NCI-H2081 (cell line): ENCODE results near the gene RAPGEF4.
"Not testable (repeated sequence)": the region's sequence is repeated elsewhere in the genome, so short reads cannot be mapped to it uniquely, and the experiment has no call there.

Experiments
- DNase-seq, 2 experiments: peaks; one replicate each; lab custom pipeline; 2025; lab: John Stamatoyannopoulos, UW

RAPGEF4 gene

DNA sequence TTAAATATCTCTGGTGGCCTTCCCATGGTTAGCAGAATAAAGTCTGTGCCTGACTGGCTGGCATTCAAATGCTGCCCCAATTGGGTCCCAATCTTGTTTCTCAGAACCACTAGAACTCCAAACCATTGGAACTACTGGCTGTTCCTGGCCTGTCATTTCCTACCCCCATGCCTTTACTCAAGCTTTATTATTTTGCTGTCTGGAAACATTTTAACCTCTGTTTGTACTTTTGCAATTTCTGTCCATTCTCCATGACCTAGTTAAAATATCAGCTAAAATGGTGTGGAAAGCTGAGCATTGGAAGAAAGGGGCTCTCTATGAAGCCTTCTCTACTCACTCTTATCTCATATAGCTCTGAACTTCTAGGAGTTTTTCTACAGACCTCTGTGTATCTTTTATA, 38.7 kb downstream of the RAPGEF4 start:
- DNase-seq = no peak

- DNase-seq = no peak
These were observed 39.7 kb downstream of the RAPGEF4 start for GRCh38 chr2:172775319-172775718.

- no peak for DNase-seq
These were observed 41.8 kb downstream of the RAPGEF4 start for GRCh38 chr2:172777431-172777830.

DNA sequence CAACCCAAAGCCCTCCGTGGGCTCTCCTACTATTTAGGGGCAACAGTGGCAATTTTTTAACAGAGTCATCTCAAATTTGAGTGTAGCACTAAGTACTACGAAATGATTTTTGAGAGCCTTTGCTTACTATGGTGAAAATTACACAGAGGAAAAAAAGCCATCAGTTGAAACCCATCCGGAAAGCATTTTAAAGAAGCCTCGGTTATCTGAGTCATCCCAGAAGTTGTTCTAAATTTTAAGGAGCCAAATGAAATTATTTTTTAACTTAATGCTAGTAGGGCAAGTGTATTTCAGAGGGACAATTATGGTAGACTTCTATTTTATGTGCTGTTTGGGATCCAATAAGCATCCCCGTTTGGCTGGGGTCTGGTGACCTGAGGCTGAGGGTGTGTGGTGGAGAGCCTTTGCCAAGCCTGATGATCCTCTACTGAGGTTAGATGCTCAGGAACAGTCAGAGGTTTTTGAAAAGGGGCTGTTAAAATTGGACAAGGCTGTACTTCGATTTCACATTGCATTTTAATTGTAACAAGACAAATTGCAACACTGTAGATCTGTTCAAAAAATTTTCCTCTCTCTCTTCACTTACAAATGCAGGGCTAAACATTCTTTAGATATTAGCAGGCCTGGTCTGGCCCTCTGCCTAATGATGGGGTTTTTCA, 47.0 kb downstream of the RAPGEF4 start:
- no peak for DNase-seq

GRCh38 chr2:172783165-172783898, 47.7 kb downstream of the RAPGEF4 start:
- no peak for DNase-seq

DNA sequence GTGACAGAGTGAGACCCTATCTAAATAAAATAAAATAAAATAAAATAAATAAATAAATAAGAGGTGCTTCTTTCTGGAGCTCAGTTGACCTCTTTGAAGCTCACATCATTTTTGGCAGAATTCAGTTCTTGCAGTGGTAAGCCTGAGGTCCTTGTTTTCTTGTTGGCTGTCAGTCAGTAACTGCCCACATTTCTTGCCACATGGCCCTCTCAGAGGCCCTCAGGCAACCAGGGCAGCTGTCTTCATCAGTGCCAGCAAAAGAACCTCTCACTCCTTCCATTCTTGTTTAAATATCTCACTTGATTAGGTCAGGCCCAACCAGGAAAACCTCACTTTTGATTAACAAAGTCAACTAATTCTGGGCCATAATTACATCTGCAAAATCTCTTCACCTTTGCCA, 53.2 kb downstream of the RAPGEF4 start:
- DNase-seq = no peak

- no peak for DNase-seq
These were observed 54.8 kb downstream of the RAPGEF4 start for GRCh38 chr2:172790404-172790803.

GRCh38 chr2:172791953-172792352, 56.3 kb downstream of the RAPGEF4 start:
- DNase-seq = no peak

DNA sequence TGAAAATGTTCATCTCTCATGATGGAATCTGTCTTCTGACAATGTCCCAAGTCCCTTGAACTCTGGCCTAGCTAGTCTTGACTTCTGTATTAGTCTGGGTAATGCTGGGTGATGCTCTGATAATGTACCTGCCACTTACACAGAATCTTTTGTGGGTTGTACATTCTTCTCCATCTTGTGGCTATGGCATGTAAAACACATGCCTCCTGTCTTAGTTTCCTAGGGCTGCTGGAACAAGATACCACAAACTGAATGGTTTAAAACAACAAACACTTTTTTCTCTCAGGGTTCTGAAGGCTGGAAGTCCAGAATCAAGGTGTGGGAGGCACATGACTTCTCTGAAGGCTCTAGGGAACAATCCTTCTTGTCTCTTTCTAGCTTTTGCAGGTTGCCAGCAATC, 57.1 kb downstream of the RAPGEF4 start:
- no peak for DNase-seq

DNA sequence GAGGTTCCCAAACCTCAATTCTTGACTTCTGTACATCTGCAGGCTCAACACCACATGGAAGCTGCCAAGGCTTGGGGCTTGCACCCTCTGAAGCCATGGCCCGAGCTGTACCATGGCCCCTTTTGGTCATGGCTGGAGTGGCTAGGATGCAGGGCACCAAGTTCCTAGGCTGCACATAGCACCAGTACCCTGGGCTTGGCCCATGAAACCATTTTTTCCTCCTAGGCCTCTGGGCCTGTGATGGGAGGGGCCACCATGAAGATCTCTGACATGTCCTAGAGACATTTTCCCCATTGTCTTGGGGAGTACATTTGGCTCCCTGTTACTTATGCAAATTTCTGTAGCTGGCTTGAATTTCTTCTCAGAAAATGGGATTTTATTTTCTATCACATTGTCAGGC, 67.7 kb downstream of the RAPGEF4 start:
- DNase-seq = not testable (repeated sequence)

GRCh38 chr2:172804423-172804822, 68.8 kb downstream of the RAPGEF4 start:
- no peak for DNase-seq

- peak; percentile 46 to 63 for DNase-seq
These were observed 70.8 kb downstream of the RAPGEF4 start for GRCh38 chr2:172806493-172806892.

GRCh38 chr2:172806996-172807395, 71.4 kb downstream of the RAPGEF4 start:
- peak in 1 of 2 experiments; percentile 33 for DNase-seq

DNA sequence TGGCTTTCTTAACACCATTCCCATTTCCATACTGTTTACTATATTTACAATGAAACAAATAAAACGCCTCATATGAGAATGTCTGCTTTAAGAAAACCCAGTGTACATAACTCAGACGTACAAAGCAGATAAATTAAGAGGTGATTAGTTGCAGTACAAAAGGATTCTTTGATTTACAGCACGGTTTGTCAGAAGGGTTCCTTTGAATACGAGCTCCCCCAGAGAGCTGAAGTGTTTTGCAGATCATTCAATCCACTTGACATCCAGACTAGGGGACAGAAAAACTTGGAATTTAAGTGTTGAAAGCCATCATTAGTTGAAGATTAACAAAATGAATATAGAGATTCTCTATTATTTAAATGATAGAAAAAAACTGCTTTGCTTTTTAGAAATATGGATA, 72.5 kb downstream of the RAPGEF4 start:
- DNase-seq = peak in 1 of 2 experiments; percentile 16

DNA sequence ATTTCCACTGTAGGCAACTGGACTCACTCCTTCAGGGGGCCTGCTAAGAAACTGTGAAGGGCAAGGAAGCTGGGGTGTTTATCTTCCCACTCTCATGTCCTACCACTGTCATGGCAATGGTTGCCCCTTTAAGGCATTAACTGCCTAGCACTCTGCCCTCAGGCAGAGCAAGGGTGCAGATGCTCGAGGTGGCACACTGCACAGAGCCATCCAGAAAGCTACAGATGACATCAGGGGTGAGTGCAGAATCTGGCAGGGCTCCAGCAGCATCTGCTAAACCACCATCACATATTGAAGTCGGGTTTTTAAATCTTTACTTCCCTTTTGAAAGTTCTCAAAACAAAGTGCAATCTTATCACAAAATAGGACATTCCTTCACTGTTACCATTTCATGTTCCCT, 75.4 kb downstream of the RAPGEF4 start:
- DNase-seq = no peak

DNA sequence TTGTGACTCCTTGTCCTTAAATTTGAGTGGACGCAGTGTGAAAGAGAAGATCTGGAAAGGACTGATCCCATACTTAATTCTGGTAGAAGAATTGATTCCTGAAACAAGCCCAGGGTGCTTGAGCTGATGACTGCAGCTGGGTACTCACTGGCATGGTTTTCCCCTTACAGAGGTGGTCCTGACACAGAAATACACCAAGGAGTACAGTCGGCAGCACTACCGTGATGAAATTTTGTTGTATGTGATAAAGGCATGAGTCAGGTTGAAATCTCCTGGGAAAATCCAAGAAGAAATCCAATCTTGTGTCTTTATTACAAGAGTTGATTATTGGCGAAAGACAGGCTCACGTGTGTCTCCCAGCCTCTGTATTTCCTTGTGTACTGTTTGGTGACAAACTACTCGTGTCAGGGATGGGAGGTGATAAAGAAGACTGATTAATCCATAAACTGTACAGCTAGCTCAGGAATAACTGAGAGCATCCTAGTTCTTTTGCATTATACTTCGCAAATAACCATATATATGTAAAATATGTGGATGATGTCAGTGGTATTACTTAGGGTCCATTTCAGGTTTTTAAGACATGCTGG, 76.6 kb downstream of the RAPGEF4 start:
- no peak for DNase-seq

- DNase-seq = peak in 1 of 2 experiments; percentile 20
These were observed 77.8 kb downstream of the RAPGEF4 start for GRCh38 chr2:172813314-172813888.

- no peak for DNase-seq
These were observed 81.8 kb downstream of the RAPGEF4 start for GRCh38 chr2:172817411-172817810.

- no peak for DNase-seq
These were observed 84.3 kb downstream of the RAPGEF4 start for GRCh38 chr2:172819943-172820342.

DNA sequence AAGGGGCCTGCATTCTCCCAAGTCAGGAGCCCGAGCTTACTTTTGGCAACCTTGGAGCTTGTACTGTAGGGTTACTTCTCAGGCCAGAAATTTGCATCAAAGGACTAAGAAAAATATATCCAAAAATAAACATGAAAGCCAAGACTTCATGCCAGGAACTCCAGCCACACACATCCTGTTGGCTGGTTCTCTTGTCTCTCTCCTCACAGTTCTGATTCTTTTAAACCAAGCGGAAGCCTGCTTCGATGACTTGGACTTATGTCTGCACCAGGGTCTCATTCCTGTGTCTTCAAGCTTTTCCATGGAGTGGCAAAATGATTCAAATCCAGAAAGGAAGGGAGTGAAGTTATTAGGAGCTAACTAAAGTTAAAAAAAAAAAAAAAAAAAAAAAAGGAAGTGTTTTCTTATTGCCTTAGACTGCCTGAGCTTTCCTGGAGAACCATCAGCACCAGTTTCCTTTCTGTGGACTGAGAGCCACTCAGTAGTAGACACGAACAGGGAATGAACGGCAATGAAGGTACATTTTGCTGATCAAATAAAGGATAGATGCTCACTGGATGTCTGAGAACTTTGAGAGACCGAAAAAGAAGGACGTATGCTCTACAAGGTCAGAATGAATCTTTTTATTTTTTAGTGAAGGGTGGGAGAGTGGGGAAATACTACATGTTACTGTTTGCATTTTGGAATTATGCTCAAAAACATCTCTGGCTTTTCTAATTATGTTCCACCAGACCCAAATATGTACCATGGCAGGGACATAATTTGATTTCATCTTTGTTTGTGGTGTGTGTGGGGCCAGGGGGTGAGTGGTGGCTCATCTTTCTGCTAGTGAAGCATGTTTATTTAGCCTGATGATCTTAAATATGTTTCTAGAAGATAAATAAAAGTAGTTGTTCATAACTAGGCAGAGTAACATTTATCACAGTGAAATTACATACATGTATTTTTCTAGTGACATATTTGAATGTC, 86.0 kb downstream of the RAPGEF4 start:
- no peak for DNase-seq

- no peak for DNase-seq
These were observed 86.9 kb downstream of the RAPGEF4 start for GRCh38 chr2:172822585-172822984.
